Pons (tissue), 1 donor: ENCODE results near the gene RAPGEF6.
"Not testable (repeated sequence)": the region's sequence is repeated elsewhere in the genome, so short reads cannot be mapped to it uniquely, and the experiment has no call there.

Experiments
- DNase-seq: peaks from one replicate; pipeline ENCODE4 v3.0.0-alpha.2; 2016; ENCODE audit warnings: low spot score

Gene RAPGEF6

GRCh38 chr5:131430794-131431193, 204.2 kb downstream of the RAPGEF6 start:
- DNase-seq: no peak

- no peak for DNase-seq
Observed at GRCh38 chr5:131426011-131426410, 209.0 kb downstream of the RAPGEF6 start.

GRCh38 chr5:131423056-131423455, 212.0 kb downstream of the RAPGEF6 start:
- peak; percentile 37 for DNase-seq

GRCh38 chr5:131419877-131420276, 215.2 kb downstream of the RAPGEF6 start:
- DNase-seq: no peak

GRCh38 chr5:131418846-131419245, 216.2 kb downstream of the RAPGEF6 start:
- DNase-seq: no peak

GRCh38 chr5:131417240-131417869, 217.7 kb downstream of the RAPGEF6 start:
- peak; percentile 85 for DNase-seq

GRCh38 chr5:131416729-131417128, 218.3 kb downstream of the RAPGEF6 start:
- no peak for DNase-seq

GRCh38 chr5:131413605-131414559, 221.1 kb downstream of the RAPGEF6 start:
- no peak for DNase-seq

- DNase-seq: no peak
Observed at GRCh38 chr5:131406975-131407638, 227.9 kb downstream of the RAPGEF6 start.

GRCh38 chr5:131406076-131406475, 229.0 kb downstream of the RAPGEF6 start:
- no peak for DNase-seq

- DNase-seq: no peak
Observed at GRCh38 chr5:131405674-131406073, 229.4 kb downstream of the RAPGEF6 start.

- no peak for DNase-seq
Observed at GRCh38 chr5:131400585-131400984, 234.4 kb downstream of the RAPGEF6 start.

- DNase-seq: not testable (repeated sequence)
Observed at GRCh38 chr5:131399007-131399406, 236.0 kb downstream of the RAPGEF6 start.

- no peak for DNase-seq
Observed at GRCh38 chr5:131396630-131397273, 238.3 kb downstream of the RAPGEF6 start.

- DNase-seq: no peak
Observed at GRCh38 chr5:131396015-131396414, 239.0 kb downstream of the RAPGEF6 start.

- no peak for DNase-seq
Observed at GRCh38 chr5:131394128-131394527, 240.9 kb downstream of the RAPGEF6 start.

- DNase-seq: peak; percentile 89
Observed at GRCh38 chr5:131393498-131393968, 241.5 kb downstream of the RAPGEF6 start.

- no peak for DNase-seq
Observed at GRCh38 chr5:131392466-131393095, 242.4 kb downstream of the RAPGEF6 start.

GRCh38 chr5:131389869-131390265, 245.2 kb downstream of the RAPGEF6 start:
- DNase-seq: no peak

GRCh38 chr5:131389096-131389868, 245.7 kb downstream of the RAPGEF6 start:
- no peak for DNase-seq

GRCh38 chr5:131387255-131387654, 247.8 kb downstream of the RAPGEF6 start:
- no peak for DNase-seq
